HG03196 (cell line): ENCODE data around the gene LAMB2.

ENCODE experiments used
- ATAC-seq: cut with Tn5 transposase; IDR thresholded peaks from one replicate; pipeline ENCODE4 v1.9.1; 2021; ENCODE audit not compliant: unreplicated experiment

Gene LAMB2

DNA sequence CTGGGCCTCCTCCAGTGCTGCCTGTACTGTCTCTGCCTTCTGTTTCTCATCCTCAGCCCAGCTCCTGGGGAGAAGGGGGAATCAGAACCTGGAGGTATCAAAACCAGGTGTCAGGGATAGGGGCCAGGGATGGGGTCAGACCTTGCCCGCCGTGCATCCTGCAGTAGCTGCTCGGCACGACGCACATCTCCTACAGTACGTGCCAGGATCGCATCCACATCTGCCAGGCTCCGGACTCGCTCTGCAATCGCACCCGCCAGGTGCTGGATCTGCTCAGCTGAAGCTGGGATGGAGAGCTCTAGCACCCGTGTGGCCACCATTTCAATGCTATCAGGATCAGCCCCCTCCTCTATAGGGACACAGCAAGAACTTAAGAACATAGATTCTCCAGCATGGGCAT is 10.8 kb downstream of the LAMB2 start:
- no peak for ATAC-seq

DNA sequence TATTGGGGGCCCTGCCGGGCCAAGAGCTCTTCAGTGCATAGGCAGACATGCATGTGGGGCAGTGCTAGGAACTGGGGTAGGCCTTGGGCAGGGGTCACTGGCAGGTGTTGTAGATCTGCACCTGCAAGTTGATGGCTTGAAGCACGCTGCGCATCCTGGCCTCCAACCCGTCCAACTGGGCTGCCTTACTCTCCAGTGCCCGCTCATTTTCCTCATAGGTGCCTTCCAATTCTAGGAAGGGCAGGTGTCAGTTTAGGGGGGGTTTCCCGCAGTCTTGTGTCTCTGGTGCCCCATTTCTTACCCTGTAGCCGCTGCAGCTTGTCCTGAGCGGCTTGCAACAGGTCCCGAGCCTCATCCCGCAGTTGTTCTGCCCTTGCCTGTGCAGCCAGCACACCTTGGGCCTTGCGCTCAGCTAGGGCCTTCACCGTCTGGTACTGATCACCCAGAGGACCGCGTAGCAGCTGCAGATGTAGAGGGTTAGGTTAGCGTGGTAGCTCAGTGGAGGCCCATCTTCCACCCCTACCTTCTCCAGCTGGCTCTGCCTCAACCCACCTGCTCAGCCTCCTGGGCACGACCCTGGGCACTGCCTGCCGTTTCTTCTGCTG is 11.6 kb downstream of the LAMB2 start:
- no peak for ATAC-seq

DNA sequence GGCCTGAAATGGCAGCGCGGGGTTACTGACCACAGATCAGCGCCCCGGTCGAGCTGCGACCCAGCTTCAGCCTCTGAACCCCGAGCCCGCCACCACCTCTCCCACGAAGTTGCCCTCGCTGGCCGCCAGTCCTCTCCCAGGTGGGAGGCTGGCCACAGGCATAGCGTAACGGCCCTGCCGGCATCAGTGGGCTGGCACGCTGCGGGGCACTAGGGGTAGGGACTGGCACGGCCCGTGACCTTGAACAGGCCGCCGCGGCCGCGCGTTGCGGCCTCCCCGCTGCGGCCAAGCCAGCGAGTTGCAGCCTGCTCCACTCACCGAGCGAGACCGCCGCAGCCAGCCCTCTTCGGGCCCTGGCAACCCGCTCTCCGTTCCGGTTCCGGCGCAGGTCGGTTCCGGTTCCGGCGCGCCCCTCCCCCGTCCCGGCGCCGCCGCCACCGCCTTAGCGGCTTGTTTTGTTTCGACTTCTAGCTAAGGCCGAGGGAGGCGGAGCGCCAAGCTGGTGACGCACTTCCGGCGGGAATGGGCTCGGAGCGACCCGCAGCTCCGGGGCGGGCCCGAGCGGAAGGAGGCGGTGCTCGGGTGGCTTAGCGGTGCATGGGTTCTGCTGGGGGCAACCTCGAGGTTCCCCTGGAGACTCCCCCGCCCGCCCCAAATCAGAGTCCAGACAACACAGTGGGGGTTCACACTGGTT is 12.3 kb downstream of the LAMB2 start, which contains the start of gene USP19:
Gene USP19 (minus strand): TSS at position 386 of the 694 bp plus-strand sequence. CDS start 1,678 bp downstream, outside the sequence.
- peak; percentile 62 for ATAC-seq

DNA sequence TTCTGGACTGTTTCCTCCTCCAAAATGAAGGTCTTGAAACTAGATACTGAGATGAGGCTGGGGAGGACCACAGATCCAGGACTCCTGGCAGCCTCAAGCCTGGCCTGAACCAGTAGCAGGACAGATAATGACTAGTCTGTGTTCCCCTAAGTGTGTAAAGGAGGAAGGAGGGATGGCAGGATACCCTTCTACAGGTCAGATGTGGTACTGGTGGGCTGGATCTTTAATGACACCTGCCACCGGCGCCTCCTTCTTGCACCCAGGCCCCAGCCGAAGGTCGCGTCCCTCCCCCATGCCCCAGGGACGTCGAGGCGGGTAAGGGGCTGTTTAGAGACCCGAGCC is 12.8 kb downstream of the LAMB2 start:
- ATAC-seq = no peak

DNA sequence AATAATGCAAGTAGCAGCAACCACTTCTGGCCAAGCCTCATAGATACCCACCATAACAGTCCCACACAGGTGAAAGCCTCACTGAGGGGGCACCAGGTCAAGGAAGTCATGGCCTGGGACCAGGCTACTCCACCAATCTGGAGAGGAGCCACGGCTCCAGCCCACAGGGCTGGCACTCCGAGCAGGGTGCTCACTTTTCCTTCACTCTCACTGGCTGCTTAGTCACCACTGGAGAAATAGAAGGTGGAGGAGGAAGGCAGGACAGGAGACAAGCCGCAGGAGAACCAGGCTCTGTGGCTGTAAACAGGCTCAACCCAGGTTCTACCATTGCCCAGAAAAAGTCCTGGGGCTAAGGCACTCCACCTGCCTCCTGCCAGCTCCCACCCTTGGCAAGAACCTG is 13.4 kb downstream of the LAMB2 start:
- ATAC-seq = no peak

DNA sequence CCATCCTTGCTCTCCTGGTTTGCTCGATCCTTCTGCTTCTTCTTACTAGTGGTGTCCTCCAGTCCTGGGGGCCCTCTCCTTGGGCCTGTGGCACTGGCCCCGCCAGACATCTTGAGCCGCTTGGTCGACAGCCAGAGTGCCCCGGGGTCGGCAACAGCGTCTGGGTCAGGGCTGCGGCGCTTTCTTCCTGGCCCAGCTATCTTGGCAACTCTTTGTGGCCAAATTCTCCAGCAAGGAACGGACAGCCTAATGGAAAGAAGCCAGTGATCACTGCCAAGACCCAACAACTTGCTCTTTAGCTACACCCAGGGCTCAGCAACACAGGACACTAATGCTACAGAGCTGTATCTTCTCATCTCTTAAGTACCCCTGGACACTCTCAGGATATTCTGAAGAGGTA is 13.8 kb downstream of the LAMB2 start:
- no peak for ATAC-seq

DNA sequence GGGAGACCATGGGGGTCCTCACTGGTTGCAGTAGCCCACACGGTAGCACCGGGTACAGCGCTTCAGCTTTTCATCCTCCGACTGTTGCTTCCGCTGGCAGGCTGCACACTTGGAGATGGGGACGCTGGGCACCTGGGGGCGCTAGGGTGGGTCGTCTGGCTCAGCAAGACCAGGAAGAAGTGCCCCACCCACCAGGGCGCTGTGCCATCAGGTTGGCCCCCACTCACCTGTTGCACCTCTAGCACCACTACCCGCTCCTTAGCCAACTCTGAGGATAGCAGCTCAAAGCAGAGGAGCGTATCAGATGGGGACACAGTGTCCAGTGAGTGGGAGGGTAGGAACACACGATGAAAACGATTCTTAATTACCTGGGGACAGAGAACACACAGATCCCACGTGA is 20.6 kb downstream of the LAMB2 start:
- no peak for ATAC-seq

DNA sequence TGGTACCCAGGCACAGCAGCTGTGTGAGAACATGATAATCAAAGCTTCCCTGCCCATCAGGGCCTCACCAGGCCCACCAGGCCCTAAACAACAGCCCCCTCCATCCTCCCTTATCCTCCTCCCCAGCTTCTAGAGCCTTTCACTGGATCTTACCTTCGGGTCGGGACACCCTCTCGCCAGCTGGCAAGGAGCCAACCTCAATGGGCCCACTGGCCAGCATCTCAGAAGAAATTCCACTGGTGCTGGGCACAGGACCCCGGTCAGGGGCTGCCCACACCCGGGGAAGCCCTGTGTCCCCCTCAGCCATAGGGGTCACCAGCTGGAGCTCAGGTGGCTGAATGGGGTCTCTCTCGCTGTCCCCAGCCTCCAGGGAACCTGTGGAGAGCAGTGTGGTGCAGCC is 21.5 kb downstream of the LAMB2 start:
- no peak for ATAC-seq

DNA sequence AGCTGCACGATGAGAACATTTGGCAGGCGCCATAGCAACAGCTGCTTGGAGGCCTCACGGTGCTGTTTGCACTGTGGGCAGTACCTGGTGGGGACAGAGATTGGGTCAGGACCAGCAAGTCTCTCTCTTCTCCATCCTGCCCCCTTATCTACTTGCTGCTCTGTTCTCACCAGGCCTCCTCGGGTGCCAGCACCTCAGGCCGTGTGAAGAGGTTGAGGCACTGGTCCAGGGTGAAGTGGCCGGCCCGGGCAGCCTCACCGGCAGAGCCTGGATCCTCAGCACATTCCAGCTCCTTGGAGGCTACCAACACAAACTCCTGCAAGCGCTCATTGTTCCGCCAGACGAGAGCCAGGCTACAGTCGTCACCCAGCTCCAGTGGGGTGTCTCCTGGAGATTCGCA is 22.1 kb downstream of the LAMB2 start:
- ATAC-seq = no peak

DNA sequence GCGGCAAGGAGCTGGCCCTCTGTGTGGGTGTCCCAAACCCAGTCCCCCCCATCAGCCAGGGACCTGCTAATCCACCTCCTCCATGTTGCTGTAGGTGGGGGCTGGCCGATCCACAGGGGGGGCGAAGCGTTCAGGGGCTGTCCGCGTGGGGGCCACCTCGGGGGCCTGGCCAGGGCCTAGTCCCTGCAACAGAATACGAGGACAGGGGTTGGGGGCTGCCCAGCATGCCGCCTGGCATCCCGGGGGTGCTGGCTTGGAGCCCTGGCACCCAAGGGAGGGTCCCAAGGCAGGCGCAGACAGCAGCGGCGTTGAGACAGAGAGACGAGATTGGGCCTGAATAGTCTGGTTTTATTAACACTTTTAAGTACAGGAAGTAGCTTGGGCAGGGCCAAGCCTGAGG is 24.5 kb downstream of the LAMB2 start:
- no peak for ATAC-seq

DNA sequence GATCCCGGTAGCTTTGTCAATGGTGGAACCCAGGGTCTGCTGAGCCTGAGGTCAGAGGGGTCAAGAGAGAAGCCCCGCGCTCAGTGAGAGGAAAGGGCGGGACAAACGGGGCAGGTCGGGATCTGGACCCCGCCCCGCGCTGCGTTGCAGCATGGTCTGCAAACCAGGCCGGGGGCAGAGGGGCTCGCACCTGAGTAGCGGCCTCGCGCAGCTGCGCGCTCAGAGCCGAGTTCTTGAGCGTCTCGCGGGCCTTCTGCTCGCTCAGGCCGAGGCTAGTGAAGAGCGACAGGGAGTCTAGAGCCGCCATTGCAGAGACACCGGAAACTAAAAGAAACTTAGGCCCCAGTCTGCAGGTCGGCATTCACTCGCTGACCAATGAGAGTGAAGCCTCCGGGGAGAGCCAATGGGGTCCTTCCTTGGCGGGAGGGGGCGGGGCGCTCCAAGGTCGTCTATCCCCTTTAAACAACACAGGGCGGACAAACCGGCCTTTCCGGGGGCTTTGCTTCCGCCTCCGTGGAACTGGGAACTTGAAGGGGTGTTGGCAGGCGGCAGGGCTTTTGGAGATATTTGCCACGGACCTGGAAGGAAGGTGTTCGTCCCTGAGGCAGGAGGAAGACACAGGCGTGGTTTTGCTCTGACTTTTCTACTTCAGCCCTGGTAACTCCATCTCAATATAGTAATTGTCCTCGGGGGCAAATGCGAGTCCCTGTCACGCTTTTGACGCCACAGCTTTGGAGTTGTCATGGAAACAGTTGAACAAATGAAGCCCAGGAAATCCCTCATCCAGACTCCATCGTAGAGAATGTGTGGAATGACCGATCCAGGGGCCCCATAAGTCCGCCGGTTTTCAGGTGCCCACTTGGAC is 28.2 kb downstream of the LAMB2 start, which contains the start of gene QARS1:
Gene QARS1 (minus strand): TSS at position 331 of the 865 bp plus-strand sequence. CDS start 24 bp downstream, at position 307.
- peak; percentile 78 for ATAC-seq

DNA sequence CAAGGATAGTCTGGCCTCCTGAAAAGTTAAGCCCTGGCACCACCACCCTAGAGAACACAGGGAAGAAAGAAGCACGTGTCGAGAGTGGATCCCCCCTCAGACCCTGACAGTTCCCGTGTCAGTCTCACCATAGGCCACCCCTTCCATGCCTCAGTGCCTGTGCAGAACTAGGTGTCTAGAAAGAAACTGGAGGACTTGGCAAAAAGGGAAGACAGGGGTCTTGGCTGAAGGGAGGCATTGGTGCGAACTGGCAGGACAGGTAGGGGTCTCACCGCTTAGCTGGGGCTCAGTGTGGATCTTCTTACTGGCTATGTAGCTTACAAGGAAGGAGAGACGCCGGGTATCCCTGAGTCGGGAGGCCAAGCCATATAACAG is 28.8 kb downstream of the LAMB2 start:
- ATAC-seq = no peak

DNA sequence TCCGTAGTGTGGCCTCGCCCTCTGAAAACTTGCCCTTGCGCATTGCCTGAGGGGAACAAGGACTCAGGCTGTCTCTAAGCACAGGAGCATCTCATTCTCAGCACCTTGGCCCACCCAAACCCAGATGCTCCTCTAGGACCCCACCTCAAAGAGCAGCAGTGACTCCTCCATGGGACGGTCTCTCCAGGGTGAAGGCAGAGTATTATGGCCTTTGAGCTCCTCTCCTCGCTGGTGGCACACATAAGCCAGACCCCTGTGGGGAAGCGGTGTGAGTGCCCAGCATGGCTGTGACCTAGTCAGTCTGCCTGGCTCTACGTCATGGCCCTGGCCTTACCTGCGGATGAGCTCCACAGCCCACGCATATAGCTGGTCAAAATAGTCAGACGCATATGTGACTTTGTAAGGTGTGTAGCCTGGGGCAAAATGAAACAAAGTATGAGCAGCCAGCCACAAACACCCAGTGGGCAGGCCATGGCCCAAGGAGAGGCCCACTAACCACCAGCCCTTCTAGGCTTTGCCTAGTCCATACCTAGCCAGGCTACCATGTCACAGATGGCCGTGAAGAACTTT is 32.7 kb downstream of the LAMB2 start:
- no peak for ATAC-seq

DNA sequence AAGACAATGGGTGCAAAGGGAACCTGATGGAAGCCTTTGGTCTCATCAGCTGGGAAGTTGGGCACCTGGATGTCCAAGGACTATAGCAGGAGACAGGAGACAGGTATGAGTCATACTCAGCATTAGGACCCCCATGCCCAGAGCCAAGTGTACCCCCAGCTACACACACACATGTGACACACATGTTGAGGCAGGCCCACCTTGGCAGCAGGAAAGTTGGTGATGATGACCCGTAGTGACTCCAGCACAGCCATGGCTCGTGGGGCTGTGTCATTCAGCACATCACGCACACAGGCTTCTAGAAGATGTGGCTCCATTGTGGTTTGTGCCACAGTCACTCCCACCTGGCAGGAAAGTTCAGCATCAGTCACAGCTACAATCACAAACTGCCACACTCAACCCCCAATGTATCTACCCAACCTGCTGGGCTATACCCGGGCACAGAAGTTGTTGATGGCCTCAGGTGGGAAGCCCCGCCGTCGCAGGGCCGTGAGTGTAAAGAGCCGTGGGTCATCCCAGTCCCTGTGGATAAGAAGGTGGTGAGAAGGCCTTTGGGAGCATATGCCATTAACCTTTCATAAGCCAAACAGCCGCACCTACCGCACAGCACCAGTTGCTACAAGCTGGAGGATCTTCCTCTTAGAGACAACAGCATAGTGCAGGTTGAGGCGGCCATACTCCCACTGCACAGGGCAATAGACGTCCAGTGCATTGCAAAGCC is 33.8 kb downstream of the LAMB2 start:
- ATAC-seq = no peak

DNA sequence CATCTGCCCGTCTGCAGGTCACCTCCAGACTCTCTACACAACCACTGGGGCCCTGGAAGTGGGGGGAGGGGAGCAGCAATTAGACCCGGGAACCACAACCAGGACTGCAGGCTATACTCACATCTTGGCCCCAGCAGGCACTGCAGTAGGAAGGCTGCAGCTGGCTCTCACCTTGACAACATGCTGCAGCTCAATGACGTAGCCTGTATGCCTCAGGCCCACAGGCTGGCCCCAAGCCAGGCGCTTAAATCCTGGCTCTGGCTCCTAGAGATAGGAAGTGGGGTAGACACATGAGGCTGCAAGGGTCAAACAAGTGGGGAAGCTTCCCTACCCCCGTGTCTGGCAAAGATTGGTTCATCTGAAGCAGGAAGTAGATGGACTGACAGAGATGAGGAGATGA is 34.4 kb downstream of the LAMB2 start:
- ATAC-seq = no peak

DNA sequence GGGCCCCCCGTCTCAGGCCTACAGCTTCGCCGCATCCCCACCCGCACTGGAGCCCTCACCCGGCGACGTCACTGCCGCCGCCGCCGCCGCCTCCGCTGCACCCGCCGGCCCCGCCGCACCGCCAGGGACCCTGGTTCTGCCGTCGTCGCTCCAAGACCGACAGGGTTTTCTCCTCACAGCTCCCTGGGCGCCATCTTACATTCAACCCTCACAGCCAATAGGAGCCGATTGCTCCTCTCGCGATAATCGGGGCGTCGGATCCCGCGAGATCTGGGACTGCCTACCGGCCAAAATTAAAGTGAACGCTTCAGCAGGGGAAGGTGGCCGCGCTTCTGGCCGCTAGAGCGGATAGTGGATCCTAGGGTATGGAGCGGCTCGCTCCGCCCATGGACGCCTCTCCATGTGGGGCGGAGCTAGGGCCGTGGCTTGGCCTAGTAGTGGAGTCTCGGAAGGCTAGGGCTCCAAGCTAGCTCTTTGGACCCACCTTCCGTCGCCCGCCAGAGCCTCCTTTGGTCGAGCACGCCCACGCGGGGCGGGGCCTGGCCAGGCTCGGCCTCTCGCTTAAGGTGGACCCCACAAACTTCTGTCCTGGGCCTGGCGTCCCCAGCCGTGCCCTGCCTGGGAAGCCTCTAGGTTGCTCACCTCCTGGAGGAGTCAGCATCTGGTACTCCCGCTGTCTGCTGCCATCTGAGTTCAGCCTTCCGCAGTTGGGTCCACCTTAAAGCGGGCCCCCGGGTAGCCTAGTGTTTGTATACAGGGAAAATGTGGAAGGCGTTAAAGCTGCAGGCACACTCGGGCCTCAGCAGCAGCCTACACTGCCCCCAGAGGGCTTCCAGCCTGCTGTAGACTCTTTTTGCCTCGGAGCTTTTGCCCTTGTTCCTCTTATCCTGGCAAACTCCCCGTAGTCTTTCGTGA is 38.7 kb downstream of the LAMB2 start, which contains the start of gene QRICH1:
Gene QRICH1 (minus strand): TSS at position 219 of the 915 bp plus-strand sequence. CDS start 17,054 bp downstream, outside the sequence.
- ATAC-seq = peak; percentile 78

DNA sequence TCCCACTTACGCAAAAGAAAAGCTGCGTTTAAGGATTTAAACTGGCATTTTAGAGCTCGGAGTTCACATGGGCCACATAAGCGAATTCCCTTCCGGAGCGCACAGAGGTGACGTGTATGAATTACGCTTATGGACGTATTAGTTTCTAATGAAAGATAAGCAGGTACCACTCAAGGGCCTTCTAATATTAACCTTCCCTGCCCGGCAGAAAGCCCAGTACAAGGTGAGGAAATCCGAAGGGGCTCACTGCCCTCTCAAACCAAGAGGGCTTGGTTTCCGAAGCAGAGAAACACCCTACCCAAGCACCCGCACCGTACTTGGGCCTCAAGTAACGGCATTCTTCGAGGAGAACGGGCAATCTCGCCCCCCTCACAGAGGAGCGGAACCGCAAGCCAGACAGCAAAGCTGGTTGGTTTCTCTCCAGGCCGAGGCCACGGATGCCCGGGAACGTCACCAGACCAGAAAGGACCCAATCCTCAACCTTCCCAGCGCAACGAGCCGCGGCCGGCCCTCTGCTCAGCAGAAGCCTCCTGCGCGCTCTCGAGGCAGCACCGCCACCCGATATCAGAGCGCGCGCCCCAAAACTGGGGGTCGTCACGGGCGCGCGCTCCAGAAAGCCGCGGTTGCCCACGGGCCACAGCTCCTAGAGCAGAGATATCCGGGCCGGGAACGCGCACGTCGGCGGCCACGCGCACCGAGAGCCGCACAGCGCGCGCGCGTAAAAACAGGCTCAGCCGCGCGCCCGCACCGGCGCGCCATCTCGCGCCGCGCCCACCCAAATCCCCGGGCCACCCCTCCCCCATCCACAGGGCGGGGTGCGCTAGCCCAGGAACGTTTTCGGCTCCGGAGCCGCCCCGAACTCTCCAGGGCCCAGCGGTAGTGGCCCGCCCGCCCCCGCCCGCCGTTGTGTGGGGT is 39.7 kb downstream of the LAMB2 start:
- ATAC-seq = peak; percentile 41

DNA sequence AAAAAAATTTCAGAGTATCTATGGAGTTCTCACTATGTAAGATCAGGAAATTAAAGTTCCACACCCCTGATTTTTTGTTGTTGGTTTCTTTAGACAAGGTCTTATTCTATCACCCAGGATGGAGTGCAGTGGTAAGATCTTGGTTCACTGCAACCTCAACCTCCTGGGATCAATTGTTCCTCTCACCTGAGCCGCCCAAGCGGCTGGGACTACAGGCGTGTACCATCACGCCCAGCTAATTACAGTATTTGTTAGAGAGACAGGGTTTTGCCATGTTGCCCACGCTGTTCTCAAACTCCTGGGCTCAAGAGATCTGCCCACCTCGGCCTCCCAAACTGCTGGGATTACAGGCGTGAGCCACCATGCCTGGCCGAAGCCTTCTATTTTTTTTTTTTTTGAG is 51.4 kb downstream of the LAMB2 start:
- no peak for ATAC-seq

DNA sequence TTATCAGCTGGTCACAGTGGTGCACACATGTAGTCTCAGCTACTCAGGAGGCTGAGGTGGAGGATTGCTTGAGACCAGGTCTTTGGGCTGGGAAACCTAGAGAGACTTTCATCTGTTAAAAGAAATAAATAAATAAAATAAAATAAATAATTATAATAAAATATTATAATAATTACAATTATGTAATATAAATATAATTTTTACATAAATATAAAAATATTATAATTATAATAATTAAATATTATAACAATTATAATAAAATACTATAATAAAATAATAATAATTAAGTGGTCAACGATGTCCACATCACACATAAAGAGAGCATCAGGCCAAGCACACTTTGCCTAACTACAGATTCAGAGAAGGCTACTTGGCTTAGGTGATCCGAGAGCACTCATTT is 53.6 kb downstream of the LAMB2 start:
- ATAC-seq = no peak
